Ramos (cell line): ENCODE data around the gene PLCB4.

ENCODE experiments used
- in situ Hi-C: fragments of 300-500 bp; cut with MboI; formaldehyde crosslinking; loops from one replicate; pipeline ENCODE4 v1.14.3; 2022; ENCODE audit warnings: low sequenced_read_pairs; ENCODE audit not compliant: unreplicated experiment

PLCB4 gene

GRCh38 chr20:9520086-9520485 lies 451.2 kb downstream of the PLCB4 start:
- in situ Hi-C loops = no loop called here

GRCh38 chr20:9523636-9524035 lies 454.7 kb downstream of the PLCB4 start:
- in situ Hi-C loops = no loop called here
